Measurements from ENCODE around the gene TNS4.

Gene TNS4

GRCh38 chr17:40487371-40488020, 13.9 kb downstream of the TNS4 start:
- no peak for DNase-seq

DNA sequence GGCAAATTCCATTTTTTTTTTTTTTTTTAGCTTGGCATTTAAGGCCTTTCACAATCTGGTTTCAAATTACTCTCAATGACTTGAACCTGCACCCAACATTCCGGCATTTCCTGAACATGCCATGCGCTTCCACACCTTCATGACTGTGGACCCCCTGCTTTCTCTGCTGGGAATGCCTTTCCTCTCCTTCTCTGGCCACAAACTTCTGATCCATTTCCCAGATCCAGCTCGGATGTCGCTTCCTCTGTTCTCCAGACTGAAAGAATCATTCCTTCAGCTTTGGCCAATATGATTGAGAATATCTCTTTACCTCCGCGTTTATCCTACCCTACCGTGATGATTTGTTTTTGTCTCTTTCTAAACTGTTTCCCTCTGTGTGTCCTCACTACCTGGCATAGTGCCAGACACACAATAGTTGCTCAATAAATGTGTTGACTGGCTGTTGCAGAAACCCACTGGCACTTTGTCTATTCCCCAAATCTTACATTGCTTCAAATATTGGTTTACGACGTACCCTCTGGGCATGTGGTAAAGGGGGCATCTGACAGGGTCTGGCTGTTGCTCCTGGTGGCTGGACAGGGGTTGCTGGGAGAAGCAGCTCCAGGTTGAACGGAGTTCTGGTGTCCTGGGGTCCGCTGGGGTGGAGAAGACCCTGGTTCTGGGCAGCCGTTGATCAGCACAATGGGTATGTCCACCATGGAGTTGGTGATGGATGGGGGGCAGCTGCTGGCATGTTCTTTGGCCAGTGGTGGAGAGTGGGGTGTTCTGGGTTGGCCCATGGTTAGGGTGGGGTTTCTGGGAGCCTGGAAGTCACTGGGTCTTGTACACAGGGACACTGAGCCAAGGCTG, 14.7 kb downstream of the TNS4 start:
- no peak for DNase-seq

DNA sequence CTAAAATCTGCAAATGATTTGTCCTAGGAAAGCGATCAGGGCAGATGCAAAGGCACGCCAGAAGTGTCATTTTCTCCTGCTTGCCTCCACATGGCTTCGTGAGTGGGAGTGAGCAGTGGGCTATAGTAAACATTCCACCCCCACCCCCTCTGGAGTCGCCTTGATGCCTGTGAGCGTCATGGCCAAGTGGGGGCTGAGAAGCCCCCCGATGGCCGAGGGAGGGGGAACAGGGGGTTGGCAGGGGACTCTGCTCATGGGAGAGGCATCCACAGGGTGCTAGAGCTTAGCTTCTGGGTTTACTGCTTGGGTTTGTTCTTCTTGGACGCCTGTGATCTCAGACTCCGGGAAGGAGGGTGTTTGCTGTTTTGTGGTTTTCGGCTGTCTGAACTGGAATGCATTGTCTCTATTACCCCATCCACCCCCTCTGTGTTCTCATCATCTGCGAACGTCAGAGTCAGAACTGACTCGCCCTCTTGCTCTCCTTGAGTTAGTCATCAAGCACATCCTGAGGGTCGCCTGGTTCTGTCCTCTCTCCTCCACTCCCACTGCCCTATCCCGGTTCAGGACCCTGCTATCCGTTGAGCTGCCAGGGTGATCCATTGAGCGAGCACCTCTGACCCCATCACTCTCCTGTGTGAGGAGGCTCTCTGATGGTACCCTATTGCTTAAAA, 15.4 kb downstream of the TNS4 start:
- no peak for DNase-seq

DNA sequence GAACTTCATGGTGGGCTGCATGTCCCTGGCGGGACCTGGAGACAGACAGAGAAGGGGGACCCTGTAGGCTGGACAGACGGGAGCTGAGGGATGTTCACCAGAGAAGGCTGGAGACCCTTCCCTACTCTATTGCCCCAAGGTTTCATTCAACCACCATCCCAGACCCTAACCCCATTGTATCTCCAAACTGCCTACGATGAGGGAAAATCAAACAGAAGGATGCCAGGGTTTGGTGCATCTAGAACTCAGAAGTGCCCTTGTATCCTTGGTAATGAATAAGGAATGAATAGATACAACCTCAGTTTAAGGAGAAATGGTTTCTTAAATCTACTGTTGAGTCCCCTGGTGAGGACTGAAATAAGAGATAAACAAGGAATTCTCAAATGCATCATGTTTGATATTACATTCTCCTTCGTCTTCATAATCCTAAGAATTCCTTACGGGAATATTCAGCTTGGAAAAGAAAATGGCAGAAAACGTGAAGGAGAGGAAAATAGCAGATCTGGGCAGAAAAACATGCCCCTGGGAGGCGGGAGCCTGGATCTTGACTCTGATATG, 16.4 kb downstream of the TNS4 start:
- DNase-seq = no peak

- no peak for DNase-seq
Measured at GRCh38 chr17:40484285-40484972, 17.0 kb downstream of the TNS4 start.

DNA sequence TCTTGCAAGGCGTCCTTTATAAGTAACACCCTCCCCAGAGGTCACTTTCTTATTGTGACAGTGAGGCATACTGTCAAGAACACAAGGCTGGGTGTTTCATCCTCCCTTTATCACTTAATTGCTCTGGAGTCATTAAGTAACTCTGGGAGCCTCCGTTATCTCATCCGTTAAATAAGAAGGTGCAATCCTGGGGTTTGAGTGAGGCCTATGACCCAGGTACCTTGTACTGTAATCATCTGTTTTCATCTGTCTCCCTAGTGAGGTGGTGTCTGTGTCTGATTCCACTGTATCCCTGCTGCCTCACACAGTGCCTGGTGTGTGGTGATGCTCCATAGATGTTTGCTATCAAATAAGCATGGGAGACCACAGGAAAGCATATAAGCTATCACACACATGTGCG, 17.7 kb downstream of the TNS4 start:
- no peak for DNase-seq

DNA sequence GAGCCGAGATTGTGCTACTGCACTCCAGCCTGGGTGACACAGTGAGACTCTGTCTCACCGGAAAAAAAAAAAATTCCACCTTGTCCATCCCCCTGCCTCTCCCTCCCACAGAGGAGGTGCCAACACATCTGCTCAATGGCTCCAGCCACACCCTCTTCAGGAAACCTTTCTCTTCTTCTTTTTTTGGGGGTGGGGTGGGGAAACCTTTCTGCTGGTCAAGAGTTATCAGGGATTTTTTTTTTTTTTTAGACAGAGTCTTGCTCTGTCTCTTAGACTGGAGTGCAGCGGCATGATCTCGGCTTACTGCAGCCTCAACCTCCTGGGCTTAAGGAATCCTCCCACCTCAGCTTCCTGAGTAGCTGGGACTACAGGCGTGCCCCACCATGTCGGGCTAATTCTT, 18.7 kb downstream of the TNS4 start:
- no peak for DNase-seq

- DNase-seq = no peak
Measured at GRCh38 chr17:40481106-40481505, 20.3 kb downstream of the TNS4 start.

GRCh38 chr17:40480501-40481003, 20.9 kb downstream of the TNS4 start:
- DNase-seq = peak; percentile 91

DNA sequence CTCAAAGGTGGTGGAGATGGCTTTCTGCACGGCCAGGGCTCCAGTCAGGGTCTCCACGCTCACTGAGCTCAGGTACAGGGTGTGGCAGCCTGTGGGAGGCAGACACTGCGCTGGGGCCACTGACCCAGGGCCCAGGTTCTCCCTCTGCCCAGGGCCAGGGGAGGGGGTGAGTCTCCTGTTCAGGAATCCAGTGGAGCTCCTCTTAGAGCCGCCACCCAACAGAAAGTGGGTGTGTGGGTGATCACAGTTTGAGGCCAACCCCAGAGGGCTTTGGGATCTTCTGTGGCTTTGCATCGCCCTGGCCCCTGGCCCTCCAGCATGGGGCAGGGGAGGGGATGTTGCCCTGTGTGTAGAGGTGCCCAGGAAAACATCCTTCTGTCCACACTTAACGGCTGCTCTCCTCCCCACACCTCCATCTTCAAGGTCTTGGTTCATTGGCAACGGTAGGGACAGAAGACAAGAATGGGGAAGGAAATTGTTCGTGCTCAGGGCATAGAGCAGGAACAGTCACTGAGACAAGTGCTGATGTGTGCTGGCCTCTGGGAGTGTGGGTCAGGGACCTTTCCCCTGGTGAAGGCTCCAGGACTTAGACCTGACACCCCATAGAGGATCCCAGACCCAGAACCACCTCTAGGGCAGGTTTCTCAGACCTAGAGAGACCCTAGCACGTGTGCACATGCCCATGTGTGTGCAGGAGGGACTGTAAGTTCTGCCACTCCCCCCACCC, 21.5 kb downstream of the TNS4 start:
- DNase-seq = no peak

- DNase-seq = no peak
Measured at GRCh38 chr17:40478486-40478885, 22.9 kb downstream of the TNS4 start.

DNA sequence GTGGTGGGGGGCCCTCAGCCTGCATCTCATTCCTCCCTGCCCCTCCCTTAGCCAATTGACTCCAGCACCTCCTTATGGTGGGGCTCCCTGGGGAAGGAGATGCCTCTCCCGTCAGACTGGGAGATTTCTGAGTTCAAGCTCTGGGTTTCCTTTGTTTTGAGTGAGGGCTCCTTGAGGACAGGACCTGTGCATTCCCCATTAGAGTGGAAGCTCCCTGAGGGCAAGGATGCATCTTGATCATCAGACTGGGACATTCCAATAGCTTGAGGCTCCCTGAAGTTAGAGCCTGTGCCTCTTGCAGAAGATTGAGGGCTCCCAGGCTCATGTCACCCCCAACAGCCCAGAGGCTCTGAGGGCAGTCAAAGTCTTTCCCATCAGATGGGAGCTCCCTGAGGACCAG, 23.6 kb downstream of the TNS4 start:
- DNase-seq = no peak

GRCh38 chr17:40475234-40475908, 26.1 kb downstream of the TNS4 start:
- DNase-seq = no peak

DNA sequence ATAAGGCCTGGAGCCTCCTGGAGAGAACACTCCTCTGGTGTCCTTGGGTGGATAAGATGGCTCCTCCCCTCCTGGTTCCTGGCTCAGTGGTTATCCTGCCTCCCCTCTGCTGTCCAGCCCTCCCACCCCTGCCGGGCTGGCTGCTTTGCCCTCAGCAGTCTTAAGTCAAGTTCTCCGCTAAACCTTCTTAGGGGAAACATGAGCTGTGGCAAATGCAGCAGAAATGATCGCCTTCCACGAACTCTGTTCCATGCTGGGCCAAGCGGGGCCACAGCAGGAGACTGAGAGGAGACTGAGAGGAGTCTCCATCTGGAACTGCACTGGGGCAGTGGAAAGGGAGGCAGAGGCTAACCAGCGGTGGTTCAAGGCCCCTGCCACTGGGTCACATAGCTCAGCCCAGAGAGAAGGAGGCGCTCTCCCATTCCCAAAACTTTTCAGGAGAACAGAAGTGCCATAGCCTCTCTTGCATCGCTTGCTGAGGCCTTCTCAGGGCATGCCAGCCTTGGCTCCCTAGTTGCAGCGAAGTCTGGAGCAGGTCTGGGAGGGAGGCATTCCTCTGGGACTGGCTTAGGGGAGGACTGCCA, 26.9 kb downstream of the TNS4 start:
- DNase-seq = no peak

GRCh38 chr17:40473573-40474365, 27.7 kb downstream of the TNS4 start:
- DNase-seq = no peak

- no peak for DNase-seq
Measured at GRCh38 chr17:40472733-40473452, 28.5 kb downstream of the TNS4 start.

DNA sequence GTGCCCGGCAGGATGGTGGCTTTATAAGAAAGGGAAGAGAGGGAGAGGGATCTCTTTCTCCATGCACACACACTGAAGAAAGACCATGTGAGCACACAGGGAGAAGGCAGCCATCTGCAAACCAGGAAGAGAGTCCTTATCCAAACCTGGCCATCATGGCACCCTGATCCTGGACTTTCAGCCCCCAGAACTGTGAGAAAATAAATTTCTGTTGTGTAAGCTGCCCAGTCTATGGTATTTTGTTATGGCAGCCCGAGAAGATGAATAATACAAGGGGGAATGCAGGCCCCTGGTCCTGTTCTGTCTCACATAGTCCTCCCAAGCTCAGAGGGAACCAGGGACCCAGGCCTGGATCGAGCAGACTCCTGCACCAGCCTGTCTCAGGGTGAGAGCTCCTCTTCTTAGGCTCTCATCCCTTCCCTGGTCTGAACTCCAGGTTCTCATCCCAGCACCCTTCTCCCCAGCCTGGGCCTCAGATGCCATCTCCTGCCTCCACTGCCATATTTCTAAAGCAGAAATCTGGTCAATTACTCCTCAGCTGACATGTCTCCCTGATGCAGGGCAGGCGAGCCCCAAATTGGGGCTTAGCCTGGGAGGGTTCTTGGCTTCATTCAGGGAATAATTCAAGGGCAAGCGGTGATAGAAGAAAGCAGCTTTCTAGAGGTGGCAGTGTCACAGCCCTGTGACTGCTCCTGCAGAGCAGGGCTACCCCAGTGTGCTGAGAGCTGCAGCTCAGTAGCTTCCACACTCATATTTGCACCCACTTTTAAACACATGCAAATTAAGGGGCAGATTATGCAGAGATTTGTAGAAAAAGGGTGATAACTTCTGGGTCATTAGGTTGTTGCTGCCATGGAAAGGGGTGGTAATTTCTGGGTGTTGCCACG, 29.3 kb downstream of the TNS4 start:
- no peak for DNase-seq

Measured in activated effector memory CD4-positive, alpha-beta T cell treated with anti-CD3 and anti-CD28 coated beads, Interleukin-2, amount 50 U/mL, for 16 hours (primary cell).